Psoas muscle (tissue), 8 donors: ENCODE results near the gene RASGRF2. TPM values are rescaled to one million over a fixed set of nuclear protein-coding genes. Genes with fewer than 3 reads are reported as not detected.
"Not testable (repeated sequence)": the region's sequence is repeated elsewhere in the genome, so short reads cannot be mapped to it uniquely, and the experiment has no call there.

Source experiments
- ATAC-seq, 4 donors: fragments of 200-7000 bp; cut with Tn5 transposase; one replicate each; pipeline ENCODE4 v1.9.1; 2020; ENCODE audit warnings: moderate library complexity in 3 of 4, mild to moderate bottlenecking in 2 of 4
- DNase-seq, 2 donors: peaks; one replicate each; pipeline ENCODE4 v3.0.0-alpha.2; 2020
- H3K27ac ChIP-seq: fragments of 200-600 bp; one replicate; pipeline ENCODE4 v1.8.0; 2022
- H3K27me3 ChIP-seq, 3 donors: fragments of 200-600 bp in 1 of 3; one replicate each; pipeline versions ENCODE4 v1.6.1 to v1.8.0; 2013 to 2022; ENCODE audit warnings: low read length in 2 of 3, mild to moderate bottlenecking in 2 of 3, moderate library complexity in 1 of 3; ENCODE audit not compliant: insufficient read depth in 3 of 3
- H3K36me3 ChIP-seq, 2 donors: fragments of 200-600 bp in 1 of 2; one replicate each; pipeline versions ENCODE4 v1.6.1 to v1.8.0; 2013 to 2022; ENCODE audit warnings: low read depth in 1 of 2, mild to moderate bottlenecking in 1 of 2, moderate library complexity in 1 of 2; ENCODE audit not compliant: insufficient read depth in 1 of 2
- H3K4me1 ChIP-seq: fragments of 200-600 bp; one replicate; pipeline ENCODE4 v1.8.0; 2022
- H3K4me3 ChIP-seq: fragments of 200-600 bp; one replicate; pipeline ENCODE4 v1.8.0; 2022; ENCODE audit warnings: mild to moderate bottlenecking
- H3K9me3 ChIP-seq: fragments of 200-600 bp; one replicate; pipeline ENCODE4 v1.8.0; 2022
- CTCF ChIP-seq: fragments of 200-600 bp; IDR thresholded peaks from one replicate; pipeline ENCODE4 v1.8.0; 2022; ENCODE audit warnings: antibody characterized with exemption
- WGBS, 3 donors: extraction: QIAGEN DNeasy Blood & Tissue Kit; methylation state at CpG; one replicate each; pipeline versions ENCODE4 v1.1.6 to v1.1.7; 2013; 5-methylcytosine and 5-hydroxymethylcytosine counted together
- intact Hi-C, 2 donors: fragments of 100-400 bp; cut with DNase I; formaldehyde crosslinking; loops; one replicate each; pipeline versions ENCODE4 v1.11.0 to v1.14.2; 2022
- polyA plus RNA-seq, 3 donors: library from polyadenylated mRNA; stranded (reverse); fragments of 200-250 nt; gene quantifications; one replicate each; pipeline ENCODE4 v1.2.3, GENCODE V29; 2013
- total RNA-seq, 4 donors: library from RNA; stranded (reverse); fragmentation: NEBNext Ultra II Directional in 2 of 4; extraction: Animal tissue kit (Norgen Biotek cat#: 25700) in 2 of 4; gene quantifications; one replicate each; pipeline versions ENCODE4 v1.2.1 to v1.2.4, GENCODE V29; 2021 to 2023
- donor health status: healthy with polysubstance abuse.
- donor health status: DM: no; HTN: no; CAD: no; lungs with moderate emphysema.
- donor health status: Bipolar disorder and iron deficiency.
- donor health status: healthy.
- donor health status: DM: yes; HTN: yes; CAD: no.
- donor health status: DM: no; HTN: no; CAD: no.
- donor health status: DM: no; HTN: no; CAD: no.
- donor health status: DM: yes; HTN: yes; CAD: no.

RASGRF2 gene
- total and polyA plus RNA-seq, 7 donors, result 2.0 to 6.2 (median 3.2) TPM

GRCh38 chr5:81044868-81045267 is 84.7 kb downstream of the RASGRF2 start:
- no peaks in the 10 kb centered on the region for H3K9me3 ChIP-seq
- intact Hi-C loops, result no loop called here
- H3K36me3 ChIP-seq, result no peaks in the 10 kb centered on the region
- TF ChIP-seq CTCF, result no peak
- H3K27me3 ChIP-seq, result no peaks in the 10 kb centered on the region
- H3K4me3 ChIP-seq, result no peak overlapping the region
- WGBS, 3 donors, result 83 to 85% (median 85%) methylated on average over 4 of the region's 4 CpGs
- DNase-seq (no peak), ATAC-seq (no peak)
- H3K4me1 ChIP-seq, result no peaks in the 10 kb centered on the region
- H3K27ac ChIP-seq, result no peak overlapping the region

DNA sequence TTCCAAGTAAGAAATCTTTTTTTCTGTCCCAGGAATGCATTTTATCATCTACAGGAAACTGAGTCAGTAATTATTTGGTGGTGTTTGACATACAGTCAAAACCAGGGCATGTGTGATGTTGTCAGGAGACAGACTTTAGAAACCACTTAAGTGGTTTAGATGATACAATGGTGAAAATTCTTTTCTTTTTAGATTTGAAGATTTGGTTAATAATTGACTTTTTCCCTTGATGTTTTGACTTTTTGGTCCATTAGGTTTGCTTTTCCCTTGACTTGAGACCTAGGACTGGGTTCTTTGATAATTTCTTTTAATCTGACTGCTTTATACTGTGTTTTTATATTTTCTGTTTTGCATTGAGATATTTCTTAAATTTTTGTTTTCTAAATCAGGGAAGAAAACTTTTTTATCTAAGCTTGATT is 85.2 kb downstream of the RASGRF2 start:
- no peak for TF ChIP-seq CTCF
- Histone ChIP-seq H3K27me3 (no peaks in the 10 kb centered on the region), H3K36me3 (no peaks in the 10 kb centered on the region), H3K27ac (no peak overlapping the region), H3K9me3 (no peaks in the 10 kb centered on the region), H3K4me3 (no peak overlapping the region), H3K4me1 (no peaks in the 10 kb centered on the region)
- no peak for ATAC-seq
- intact Hi-C loops, result no loop called here
- DNase-seq, result no peak

DNA sequence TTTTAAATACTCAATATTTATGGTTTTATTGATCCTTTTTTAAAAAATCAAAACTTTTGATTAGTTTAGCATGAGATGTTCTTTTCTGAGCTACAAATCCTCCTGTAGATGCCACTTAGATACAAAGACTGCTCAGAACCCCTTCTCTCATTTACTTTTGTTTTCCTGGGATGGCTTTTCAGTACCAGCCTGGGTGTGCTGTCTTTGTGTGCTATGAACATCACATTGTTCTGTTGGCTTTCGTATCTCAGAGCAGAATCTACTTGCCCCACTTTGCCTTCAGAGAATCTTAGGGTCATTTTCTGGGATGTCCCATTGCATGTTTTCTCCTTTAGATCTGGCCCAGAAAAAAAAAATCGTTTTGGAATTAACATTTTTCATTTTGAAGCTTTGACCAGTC is 85.9 kb downstream of the RASGRF2 start:
- intact Hi-C loops, result no loop called here
- no peaks in the 10 kb centered on the region for H3K9me3 ChIP-seq
- no peak for ATAC-seq

DNA sequence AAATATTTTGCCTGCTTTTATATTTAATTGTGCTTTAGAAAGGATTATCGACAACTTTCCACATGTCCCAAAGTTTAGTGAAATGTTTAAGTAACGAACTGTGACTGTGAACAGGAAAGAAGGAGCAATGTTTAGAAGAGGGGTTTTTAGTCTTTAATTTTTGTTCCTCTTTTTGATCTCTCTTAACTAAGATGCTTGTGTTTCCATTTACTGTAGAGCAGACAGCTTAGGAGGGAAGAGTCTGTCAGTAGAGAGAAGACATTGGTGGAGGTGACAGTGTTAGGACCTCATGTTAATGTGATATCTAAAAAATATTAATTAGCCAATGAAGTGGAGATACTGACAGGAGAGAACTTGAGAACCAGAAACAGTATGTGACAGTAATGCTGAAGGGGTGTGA is 92.2 kb downstream of the RASGRF2 start:
- Histone ChIP-seq H3K9me3 (no peaks in the 10 kb centered on the region), H3K27me3 (no peaks in the 10 kb centered on the region), H3K36me3 (no peaks in the 10 kb centered on the region), H3K4me3 (no peak overlapping the region), H3K4me1 (no peaks in the 10 kb centered on the region), H3K27ac (no peak overlapping the region)
- no peak for TF ChIP-seq CTCF
- 48 to 71% (median 69%) methylated on average over 2 of the region's 2 CpGs for WGBS, 3 donors
- DNase-seq (no peak), ATAC-seq (no peak)
- intact Hi-C loops, result no loop called here

More for the DNA sequence above, 85.9 kb downstream of the RASGRF2 start:
- Histone ChIP-seq H3K27ac (no peak overlapping the region), H3K4me3 (no peak overlapping the region), H3K4me1 (no peaks in the 10 kb centered on the region), H3K36me3 (no peaks in the 10 kb centered on the region), H3K27me3 (no peaks in the 10 kb centered on the region)
- no peak for TF ChIP-seq CTCF
- DNase-seq, result no peak
- WGBS, 3 donors, result 64 to 76% (median 65%) methylated on average over 2 of the region's 2 CpGs

GRCh38 chr5:81053282-81053681 is 93.1 kb downstream of the RASGRF2 start:
- H3K4me3 ChIP-seq, H3K36me3 ChIP-seq, H3K27me3 ChIP-seq, intact Hi-C loops, DNase-seq, H3K9me3 ChIP-seq, H3K27ac ChIP-seq, ATAC-seq, H3K4me1 ChIP-seq: not testable (repeated sequence)
- WGBS, 3 donors, result 92 to 100% (median 94%) methylated on average over 1 to 4 of the region's 4 CpGs
